Chondrocyte (in vitro differentiated cells): ENCODE measurements around the gene CSRP2. TPM values are rescaled to one million over a fixed set of nuclear protein-coding genes. Genes with fewer than 3 reads are reported as not detected.

Source experiments
- DNase-seq: peaks from one replicate; pipeline ENCODE4 v3.0.0; 2021; ENCODE audit warnings: mixed read lengths, low spot score
- H3K27ac Mint-ChIP-seq: one replicate; pipeline ENCODE4 v1.8.0; 2021; ENCODE audit warnings: mild to moderate bottlenecking, moderate library complexity, mixed read lengths; ENCODE audit not compliant: unreplicated experiment
- H3K27me3 Mint-ChIP-seq: 2 replicates; pipeline ENCODE4 v1.8.0; 2021; ENCODE audit warnings: low read depth, mixed read lengths
- H3K36me3 Mint-ChIP-seq: 2 replicates; pipeline ENCODE4 v1.8.0; 2021; ENCODE audit warnings: low read depth, mixed read lengths
- H3K4me1 Mint-ChIP-seq: 2 replicates; pipeline ENCODE4 v1.8.0; 2021; ENCODE audit warnings: low read depth, mild to moderate bottlenecking, mixed read lengths
- H3K4me3 Mint-ChIP-seq: one replicate; pipeline ENCODE4 v1.8.0; 2021; ENCODE audit warnings: mild to moderate bottlenecking, moderate library complexity, mixed read lengths; ENCODE audit not compliant: unreplicated experiment
- H3K9me3 Mint-ChIP-seq: 2 replicates; pipeline ENCODE4 v1.8.0; 2021; ENCODE audit warnings: low read depth, mixed read lengths
- total RNA-seq: library from RNA; stranded (reverse); gene quantifications from 3 replicates; pipeline ENCODE4 v1.2.1, GENCODE V29; 2021
- TF ChIP-seq, protein P1 (sequence below): fragments of 200-600 bp; sonication (generic); IDR thresholded peaks from 2 replicates; pipeline ENCODE4 v1.5.0; 2021; ENCODE audit warnings: antibody characterized with exemption, mild to moderate bottlenecking, moderate library complexity

Gene CSRP2
- total RNA-seq, 1 donor from 2014 or later, result 215 TPM

GRCh38 chr12:76874491-76875190, 4.2 kb downstream of the CSRP2 start:
- H3K27ac Mint-ChIP-seq, result peak overlapping the region; percentile 76
- no peak overlapping the region for H3K4me3 Mint-ChIP-seq
- TF ChIP-seq, protein P1, sequence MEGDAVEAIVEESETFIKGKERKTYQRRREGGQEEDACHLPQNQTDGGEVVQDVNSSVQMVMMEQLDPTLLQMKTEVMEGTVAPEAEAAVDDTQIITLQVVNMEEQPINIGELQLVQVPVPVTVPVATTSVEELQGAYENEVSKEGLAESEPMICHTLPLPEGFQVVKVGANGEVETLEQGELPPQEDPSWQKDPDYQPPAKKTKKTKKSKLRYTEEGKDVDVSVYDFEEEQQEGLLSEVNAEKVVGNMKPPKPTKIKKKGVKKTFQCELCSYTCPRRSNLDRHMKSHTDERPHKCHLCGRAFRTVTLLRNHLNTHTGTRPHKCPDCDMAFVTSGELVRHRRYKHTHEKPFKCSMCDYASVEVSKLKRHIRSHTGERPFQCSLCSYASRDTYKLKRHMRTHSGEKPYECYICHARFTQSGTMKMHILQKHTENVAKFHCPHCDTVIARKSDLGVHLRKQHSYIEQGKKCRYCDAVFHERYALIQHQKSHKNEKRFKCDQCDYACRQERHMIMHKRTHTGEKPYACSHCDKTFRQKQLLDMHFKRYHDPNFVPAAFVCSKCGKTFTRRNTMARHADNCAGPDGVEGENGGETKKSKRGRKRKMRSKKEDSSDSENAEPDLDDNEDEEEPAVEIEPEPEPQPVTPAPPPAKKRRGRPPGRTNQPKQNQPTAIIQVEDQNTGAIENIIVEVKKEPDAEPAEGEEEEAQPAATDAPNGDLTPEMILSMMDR, result no peak
- no peaks in the 10 kb centered on the region for H3K27me3 Mint-ChIP-seq
- peaks cover 7% of the 10 kb centered on the region for H3K36me3 Mint-ChIP-seq
- no peaks in the 10 kb centered on the region for H3K9me3 Mint-ChIP-seq
- no peak for DNase-seq
- peaks cover 72% of the 10 kb centered on the region for H3K4me1 Mint-ChIP-seq

GRCh38 chr12:76874027-76874426, 4.8 kb downstream of the CSRP2 start:
- Mint-ChIP-seq H3K36me3 (peaks cover 7% of the 10 kb centered on the region), H3K9me3 (no peaks in the 10 kb centered on the region), H3K27me3 (no peaks in the 10 kb centered on the region), H3K4me1 (peaks cover 74% of the 10 kb centered on the region), H3K4me3 (no peak overlapping the region), H3K27ac (no peak overlapping the region)
- no peak for DNase-seq
- TF ChIP-seq, protein P1, result no peak

DNA sequence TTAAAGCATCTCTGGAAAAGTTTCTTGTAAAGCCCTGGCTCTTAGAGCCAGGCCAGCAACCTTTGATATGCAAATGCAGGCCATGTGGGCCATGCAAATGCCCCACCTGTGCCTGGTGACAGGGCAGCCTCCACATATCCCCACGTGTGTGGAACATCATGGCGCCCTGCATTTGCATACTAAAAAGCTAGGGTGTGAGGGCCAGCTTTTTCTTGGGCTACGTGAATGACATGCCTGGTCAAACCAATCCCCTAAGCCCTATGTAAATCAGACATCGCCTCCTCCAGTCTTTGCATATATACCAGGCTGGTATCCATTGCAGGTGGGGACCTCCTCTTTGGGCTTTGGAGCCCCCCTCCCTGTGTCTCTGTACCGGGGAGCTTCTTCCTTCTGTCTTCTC, 6.4 kb downstream of the CSRP2 start:
- H3K27me3 Mint-ChIP-seq, result no peaks in the 10 kb centered on the region
- H3K4me1 Mint-ChIP-seq, result peaks cover 78% of the 10 kb centered on the region
- H3K27ac Mint-ChIP-seq, result peak overlapping the region; percentile 57
- H3K9me3 Mint-ChIP-seq, result no peaks in the 10 kb centered on the region
- TF ChIP-seq, protein P1, result no peak
- no peak overlapping the region for H3K4me3 Mint-ChIP-seq
- no peak for DNase-seq
- peaks cover 11% of the 10 kb centered on the region for H3K36me3 Mint-ChIP-seq

- DNase-seq, result no peak
- TF ChIP-seq, protein P1, result no peak
These were observed 7.1 kb downstream of the CSRP2 start for GRCh38 chr12:76871742-76872141.

GRCh38 chr12:76871082-76871481, 7.7 kb downstream of the CSRP2 start:
- no peaks in the 10 kb centered on the region for H3K27me3 Mint-ChIP-seq
- peaks cover 75% of the 10 kb centered on the region for H3K4me1 Mint-ChIP-seq
- TF ChIP-seq, protein P1, result no peak
- H3K36me3 Mint-ChIP-seq, result peaks cover 11% of the 10 kb centered on the region
- H3K27ac Mint-ChIP-seq, result peak overlapping the region; percentile 27
- H3K9me3 Mint-ChIP-seq, result no peaks in the 10 kb centered on the region
- H3K4me3 Mint-ChIP-seq, result no peak overlapping the region
- no peak for DNase-seq

More at GRCh38 chr12:76871742-76872141, 7.1 kb downstream of the CSRP2 start:
- H3K27ac Mint-ChIP-seq, result peak overlapping the region; percentile 45
- peaks cover 75% of the 10 kb centered on the region for H3K4me1 Mint-ChIP-seq
- H3K27me3 Mint-ChIP-seq, result no peaks in the 10 kb centered on the region
- peaks cover 11% of the 10 kb centered on the region for H3K36me3 Mint-ChIP-seq
- H3K9me3 Mint-ChIP-seq, result no peaks in the 10 kb centered on the region
- H3K4me3 Mint-ChIP-seq, result no peak overlapping the region
